Measurements from ENCODE around the gene ATRIP.

The ATRIP gene

DNA sequence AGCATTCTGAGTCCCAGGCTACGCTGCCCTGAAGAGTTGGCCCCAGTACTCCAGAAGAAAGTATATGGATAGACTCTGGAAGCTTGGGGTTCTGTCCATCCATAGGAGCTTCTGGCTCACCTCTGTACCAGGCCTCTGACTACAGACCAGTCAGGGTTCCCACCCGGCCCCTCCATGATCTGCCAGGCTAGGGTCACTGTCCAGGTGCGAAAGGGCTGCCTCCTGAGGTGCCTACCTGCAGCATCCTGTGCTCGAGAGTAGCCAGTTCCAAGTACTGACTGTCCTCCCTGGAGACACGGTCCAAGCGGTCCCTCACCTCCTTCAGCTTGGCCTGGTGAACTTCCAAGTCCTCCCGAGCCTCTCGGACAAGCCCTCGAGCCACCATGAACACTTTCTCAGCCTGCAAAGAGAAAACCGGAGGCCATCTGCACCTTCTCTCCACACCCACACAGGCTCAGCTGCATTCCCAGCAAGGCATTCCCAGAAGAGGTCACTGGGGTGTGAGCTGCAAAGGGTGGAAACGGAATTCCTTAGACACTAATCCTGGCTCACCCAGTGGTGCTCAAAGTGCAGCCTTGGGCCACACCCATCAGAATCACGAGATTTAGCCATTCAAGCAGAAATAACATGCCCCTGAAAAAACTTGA is 12.9 kb upstream of the ATRIP start:
- TF ChIP-seq CTCF (IDR thresholded peaks at IDR 0.05; ENCODE audit: low read depth, low read length, poor library complexity, severe bottlenecking) (no peak), EZH2phosphoT487 (IDR thresholded peaks at IDR 0.05; ENCODE audit: borderline replicate concordance, low read length) (no peak)
- Histone ChIP-seq H4K20me1 (ENCODE audit: control insufficient read depth, insufficient read depth, low read depth, low read length) (no peaks in the 10 kb centered on the region), H3K9me2 (replicated peaks; ENCODE audit: control insufficient read depth, low read length) (no peaks in the 10 kb centered on the region), H3K79me2 (ENCODE audit: control insufficient read depth, low read length) (peaks cover 20% of the 10 kb centered on the region), H3K4me3 (ENCODE audit: low read length) (no peak overlapping the region), H3K36me3 (ENCODE audit: control insufficient read depth, low read length) (peaks cover 37% of the 10 kb centered on the region), H3K9me3 (ENCODE audit: control insufficient read depth, insufficient read depth, low read length) (no peaks in the 10 kb centered on the region), H3K4me1 (ENCODE audit: control insufficient read depth, low read length) (peaks cover 37% of the 10 kb centered on the region), H3K4me2 (ENCODE audit: low read length) (no peak overlapping the region), H3F3A (ENCODE audit: control insufficient read depth, insufficient read depth) (peaks cover 1% of the 10 kb centered on the region; the same call in 1 of the 2 replicates), H3K27ac (ENCODE audit: low read depth, low read length) (no peak overlapping the region), H3K27me3 (ENCODE audit: control insufficient read depth, low read length) (peaks cover 4% of the 10 kb centered on the region)

DNA sequence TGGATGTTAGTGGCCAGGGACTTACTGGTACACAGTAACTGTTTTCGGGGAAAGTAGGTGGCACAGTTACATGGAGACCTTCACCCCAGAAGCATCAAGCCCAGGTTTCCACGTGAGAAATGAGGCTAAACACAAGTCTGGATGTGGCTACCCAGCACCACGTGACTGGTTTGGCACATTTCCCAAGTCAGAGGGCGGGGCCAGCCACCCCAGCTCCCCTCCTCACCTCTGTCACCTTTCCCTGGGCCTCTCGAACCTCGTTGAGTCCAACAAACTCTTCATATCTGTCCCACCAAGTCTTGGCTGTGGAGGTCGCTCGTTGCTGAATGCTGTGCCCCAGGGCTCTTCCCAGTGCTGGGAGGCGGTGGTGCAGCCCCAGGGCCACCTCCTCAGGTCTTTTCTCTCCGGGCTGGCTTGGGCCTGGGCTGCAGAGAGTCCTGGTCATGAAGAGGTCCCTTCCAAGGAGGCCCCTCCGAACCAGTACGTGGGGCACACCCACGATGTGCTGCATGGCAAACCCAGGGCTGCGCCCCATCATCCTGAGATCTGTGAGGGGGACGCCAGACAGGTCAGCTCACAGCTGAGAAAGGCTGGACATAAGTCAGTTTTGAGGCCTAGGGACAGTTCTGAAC is 11.8 kb upstream of the ATRIP start:
- TF ChIP-seq CTCF (IDR thresholded peaks at IDR 0.05; ENCODE audit: low read depth, low read length, poor library complexity, severe bottlenecking) (no peak), EZH2phosphoT487 (IDR thresholded peaks at IDR 0.05; ENCODE audit: borderline replicate concordance, low read length) (no peak)
- H3K4me3 ChIP-seq (ENCODE audit: low read length): no peak overlapping the region
- H3K27ac ChIP-seq (ENCODE audit: low read depth, low read length): no peak overlapping the region
- no peaks in the 10 kb centered on the region for H4K20me1 ChIP-seq (ENCODE audit: control insufficient read depth, insufficient read depth, low read depth, low read length)
- H3K36me3 ChIP-seq (ENCODE audit: control insufficient read depth, low read length): peaks cover 40% of the 10 kb centered on the region
- peaks cover 44% of the 10 kb centered on the region for H3K4me1 ChIP-seq (ENCODE audit: control insufficient read depth, low read length)
- H3K27me3 ChIP-seq (ENCODE audit: control insufficient read depth, low read length): no peaks in the 10 kb centered on the region
- no peaks in the 10 kb centered on the region for H3K9me2 ChIP-seq (replicated peaks; ENCODE audit: control insufficient read depth, low read length)
- H3K4me2 ChIP-seq (ENCODE audit: low read length): no peak overlapping the region
- no peaks in the 10 kb centered on the region for H3K9me3 ChIP-seq (ENCODE audit: control insufficient read depth, insufficient read depth, low read length)
- peaks cover 3% of the 10 kb centered on the region; the same call in 1 of the 2 replicates for H3F3A ChIP-seq (ENCODE audit: control insufficient read depth, insufficient read depth)
- peaks cover 31% of the 10 kb centered on the region for H3K79me2 ChIP-seq (ENCODE audit: control insufficient read depth, low read length)

- Histone ChIP-seq H3K36me3 (ENCODE audit: control insufficient read depth, low read length) (peaks cover 43% of the 10 kb centered on the region), H3K4me3 (ENCODE audit: low read length) (no peak overlapping the region), H3K4me1 (ENCODE audit: control insufficient read depth, low read length) (peaks cover 39% of the 10 kb centered on the region), H3K79me2 (ENCODE audit: control insufficient read depth, low read length) (peaks cover 36% of the 10 kb centered on the region), H3K9me3 (ENCODE audit: control insufficient read depth, insufficient read depth, low read length) (no peaks in the 10 kb centered on the region), H3F3A (ENCODE audit: control insufficient read depth, insufficient read depth) (peaks cover 3% of the 10 kb centered on the region; the same call in 1 of the 2 replicates), H3K9me2 (replicated peaks; ENCODE audit: control insufficient read depth, low read length) (no peaks in the 10 kb centered on the region), H4K20me1 (ENCODE audit: control insufficient read depth, insufficient read depth, low read depth, low read length) (no peaks in the 10 kb centered on the region), H3K27ac (ENCODE audit: low read depth, low read length) (no peak overlapping the region), H3K4me2 (ENCODE audit: low read length) (no peak overlapping the region), H3K27me3 (ENCODE audit: control insufficient read depth, low read length) (no peaks in the 10 kb centered on the region)
- TF ChIP-seq CTCF (IDR thresholded peaks at IDR 0.05; ENCODE audit: low read depth, low read length, poor library complexity, severe bottlenecking) (no peak), EZH2phosphoT487 (IDR thresholded peaks at IDR 0.05; ENCODE audit: borderline replicate concordance, low read length) (no peak)
These were observed 11.3 kb upstream of the ATRIP start for GRCh38 chr3:48435223-48435595.
